ENCODE results near the gene DENND4A. TPM values are rescaled to one million over a fixed set of nuclear protein-coding genes. Genes with fewer than 3 reads are reported as not detected.
A peak's percentile ranks its signal among the peaks of the same experiment; 100 is the strongest.

Gene DENND4A
- polyA plus RNA-seq, 1 of the 3 experiments (the other 2 are of a cell fraction), result 2.5 TPM

DNA sequence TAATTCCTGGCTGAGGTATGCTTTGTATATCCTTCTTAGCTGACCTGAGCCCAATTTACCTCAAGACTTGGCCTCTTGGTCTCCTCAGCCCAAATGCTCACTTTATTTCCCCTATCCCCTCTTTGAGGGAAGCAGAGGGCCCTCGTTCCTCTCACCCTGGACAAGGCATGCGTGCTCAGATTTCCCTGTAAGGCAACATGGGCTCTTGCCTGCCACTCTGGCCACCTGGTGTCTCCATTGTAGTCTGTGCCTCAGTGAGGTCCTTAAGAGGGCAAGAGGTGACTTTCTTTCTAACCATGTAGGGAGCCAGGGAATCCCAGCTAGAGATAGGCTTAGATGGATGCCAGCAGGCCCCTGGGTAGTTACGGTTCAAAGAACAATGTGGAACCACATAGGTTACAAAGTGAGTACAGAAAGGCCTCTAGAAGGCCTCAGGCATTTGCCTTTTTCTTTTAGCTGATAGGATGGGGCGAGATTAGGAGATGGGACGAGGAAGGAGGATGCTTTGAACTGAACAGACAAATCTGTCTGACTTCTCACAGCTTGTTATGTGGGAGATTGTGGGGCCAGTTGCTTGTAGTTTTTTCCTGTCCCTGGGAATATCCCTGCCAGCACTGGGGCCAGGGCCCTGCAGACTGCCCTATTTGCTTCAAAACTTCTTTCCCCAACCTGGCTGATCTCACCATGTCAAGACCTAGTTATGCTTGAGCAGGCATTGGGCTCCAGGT, 180.0 kb downstream of the DENND4A start:
- Histone ChIP-seq H3K27me3 (ENCODE audit: insufficient read depth) (no peaks in the 10 kb centered on the region), H3K4me3 (ENCODE audit: low read depth in 2 of 2, low read length in 1 of 2) (peak overlapping the region; percentile 77 to 99), H3K9me2 (no peaks in the 10 kb centered on the region), H3K36me3 (replicated peaks in 1 of 2; ENCODE audit: control insufficient read depth in 1 of 2, insufficient read depth in 2 of 2, low read length in 1 of 2) (peaks cover 2 to 7% of the 10 kb centered on the region in 2 experiments), H3K9ac (peak overlapping the region; percentile 91), H4K20me1 (ENCODE audit: insufficient read depth) (no peaks in the 10 kb centered on the region), H3F3A (replicated peaks; ENCODE audit: insufficient read depth) (peaks cover 10% of the 10 kb centered on the region), H2AFZ (ENCODE audit: low read depth) (peak overlapping the region; percentile 98), H3K4me1 (ENCODE audit: control insufficient read depth in 1 of 2, insufficient read depth in 2 of 2, low read depth in 1 of 2, low read length in 1 of 2) (peaks cover 14 to 16% of the 10 kb centered on the region in 2 experiments; a peak in 3 of 4 replicates), H3K9me3 (no peaks in the 10 kb centered on the region), H3K4me2 (peak overlapping the region; percentile 96), H3K27ac (ENCODE audit: low read depth in 2 of 2, low read length in 1 of 2) (peak overlapping the region; percentile 83 to 93), H3K79me2 (ENCODE audit: insufficient read depth) (peaks cover 44% of the 10 kb centered on the region)
- CTCF ChIA-PET, result interaction anchor here (0.6 to 3.2 kb wide), 10 partner anchors 9 to 588 kb away, joined by 3 to 23 read pairs (median 6); partner anchors contain the start of genes RAB11A and SLC24A1
- DNase-seq, result no peak
- 86% methylated on average over 5 of the region's 5 CpGs for WGBS (ENCODE audit: low lambda C conversion rate)
- TF ChIP-seq FOXJ3 (CRISPR knock-in tag; IDR thresholded peaks at IDR 0.05) (no peak), EP300 (IDR thresholded peaks at IDR 0.05; ENCODE audit: borderline replicate concordance in 1 of 2, low read depth in 1 of 2, low read length in 1 of 2) (no peak), EZH2phosphoT487 (IDR thresholded peaks at IDR 0.05; ENCODE audit: borderline replicate concordance, low read depth) (no peak), TEAD4 (IDR thresholded peaks at IDR 0.05; ENCODE audit: borderline replicate concordance, insufficient read depth) (no peak), GABPA (IDR thresholded peaks at IDR 0.05; ENCODE audit: low read depth) (no peak), MXI1 (IDR thresholded peaks at IDR 0.05; ENCODE audit: low read depth, low read length) (no peak), YY1 (IDR thresholded peaks at IDR 0.05; ENCODE audit: low read depth) (no peak), FOSL2 (IDR thresholded peaks at IDR 0.05; ENCODE audit: borderline replicate concordance, low read depth) (no peak), ELF1 (IDR thresholded peaks at IDR 0.05) (no peak), TCF12 (IDR thresholded peaks at IDR 0.05) (no peak), MEF2A (IDR thresholded peaks at IDR 0.05; ENCODE audit: borderline replicate concordance, low read depth) (no peak), NFIC (IDR thresholded peaks at IDR 0.05; ENCODE audit: borderline replicate concordance) (no peak), SIN3A (IDR thresholded peaks at IDR 0.05; ENCODE audit: borderline replicate concordance, low read depth, low read length) (no peak)
- TF ChIP-seq, protein P1, sequence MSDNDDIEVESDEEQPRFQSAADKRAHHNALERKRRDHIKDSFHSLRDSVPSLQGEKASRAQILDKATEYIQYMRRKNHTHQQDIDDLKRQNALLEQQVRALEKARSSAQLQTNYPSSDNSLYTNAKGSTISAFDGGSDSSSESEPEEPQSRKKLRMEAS (IDR thresholded peaks at IDR 0.05; ENCODE audit: low read depth), result no peak
- TF ChIP-seq, protein P2, sequence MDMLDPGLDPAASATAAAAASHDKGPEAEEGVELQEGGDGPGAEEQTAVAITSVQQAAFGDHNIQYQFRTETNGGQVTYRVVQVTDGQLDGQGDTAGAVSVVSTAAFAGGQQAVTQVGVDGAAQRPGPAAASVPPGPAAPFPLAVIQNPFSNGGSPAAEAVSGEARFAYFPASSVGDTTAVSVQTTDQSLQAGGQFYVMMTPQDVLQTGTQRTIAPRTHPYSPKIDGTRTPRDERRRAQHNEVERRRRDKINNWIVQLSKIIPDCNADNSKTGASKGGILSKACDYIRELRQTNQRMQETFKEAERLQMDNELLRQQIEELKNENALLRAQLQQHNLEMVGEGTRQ (IDR thresholded peaks at IDR 0.05; ENCODE audit: borderline replicate concordance, low read depth, low read length), result no peak
- POLR2A ChIA-PET, result no interaction called here
